NCI-H82 treated with DMSO at 0.1 percent for 48 hours (cell line): ENCODE data around the gene TTC28.

Experiments used
- DNase-seq: peaks from one replicate; lab custom pipeline; 2025; ENCODE audit not compliant: unreplicated experiment; lab: John Stamatoyannopoulos, UW

The TTC28 gene

DNA sequence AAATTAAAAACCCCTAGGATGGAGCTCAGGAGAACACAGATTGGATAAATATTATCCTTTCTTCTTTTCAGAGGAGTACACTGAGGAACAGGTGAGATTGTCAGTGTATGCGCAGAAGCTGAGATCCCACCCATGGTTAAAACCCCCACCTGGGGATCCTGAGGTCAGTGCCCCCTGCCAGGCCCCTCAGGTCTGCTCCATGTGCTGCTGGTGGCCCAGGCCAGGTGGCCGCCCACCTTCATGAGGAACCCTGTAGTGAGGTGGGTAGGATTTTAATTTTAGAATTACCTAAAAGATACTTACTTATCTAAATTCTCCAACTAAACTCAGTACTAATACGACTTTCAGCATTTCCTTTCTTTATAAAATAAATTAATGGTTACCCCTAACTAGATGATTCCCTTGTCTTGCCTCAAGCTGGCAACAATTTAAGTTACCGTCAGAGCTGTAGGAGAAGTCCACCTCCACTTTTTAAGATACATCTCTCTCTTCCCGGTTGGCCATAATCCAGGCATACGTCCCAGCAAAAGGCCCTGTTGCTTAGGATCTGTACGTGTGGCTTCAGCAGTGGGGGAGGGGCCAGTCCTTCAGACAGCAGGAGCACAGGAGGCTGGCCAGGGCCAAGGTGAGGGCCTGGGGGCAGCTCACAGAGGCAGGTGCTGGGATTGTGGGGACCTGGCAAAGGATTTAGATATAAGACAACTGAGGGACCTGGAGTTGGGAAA, 699.1 kb downstream of the TTC28 start:
- no peak for DNase-seq

DNA sequence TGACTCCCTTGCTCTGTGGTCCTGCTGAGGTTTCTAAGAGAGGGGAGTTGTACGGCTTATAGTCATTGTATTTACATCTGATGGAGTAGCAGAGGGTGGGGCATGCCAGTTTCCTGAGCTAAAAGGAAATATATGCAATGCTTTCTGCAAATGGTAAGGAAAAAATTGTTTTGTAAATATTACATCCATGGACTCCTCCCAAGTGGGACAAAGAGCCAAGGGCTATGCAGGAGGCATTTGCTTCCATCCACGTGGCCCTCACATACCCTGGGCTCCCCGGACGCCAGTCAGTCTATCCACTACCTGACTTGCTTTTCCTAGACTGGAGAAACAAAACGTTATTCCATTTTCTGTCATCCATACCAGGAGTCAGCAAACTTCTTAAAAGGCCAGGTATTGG, 700.8 kb downstream of the TTC28 start:
- no peak for DNase-seq

DNA sequence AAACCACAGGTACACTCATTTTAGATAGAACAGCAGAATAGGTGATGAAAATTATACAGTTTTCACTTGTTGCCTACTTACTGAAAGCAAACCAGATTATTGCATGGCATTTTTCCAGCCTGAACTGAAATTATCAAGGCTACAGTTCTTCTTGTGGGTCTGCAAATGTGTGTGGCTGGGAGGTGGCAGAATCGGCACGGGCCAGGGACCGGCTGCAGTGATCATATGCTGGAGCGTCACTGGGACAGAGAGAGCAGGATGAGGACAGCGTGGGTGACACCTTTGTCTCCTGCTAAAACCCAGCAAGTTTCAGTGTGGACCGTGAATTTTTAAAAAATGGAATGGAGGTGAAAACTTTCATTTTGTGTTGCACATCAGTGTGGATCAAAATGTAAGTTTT, 701.3 kb downstream of the TTC28 start:
- no peak for DNase-seq

DNA sequence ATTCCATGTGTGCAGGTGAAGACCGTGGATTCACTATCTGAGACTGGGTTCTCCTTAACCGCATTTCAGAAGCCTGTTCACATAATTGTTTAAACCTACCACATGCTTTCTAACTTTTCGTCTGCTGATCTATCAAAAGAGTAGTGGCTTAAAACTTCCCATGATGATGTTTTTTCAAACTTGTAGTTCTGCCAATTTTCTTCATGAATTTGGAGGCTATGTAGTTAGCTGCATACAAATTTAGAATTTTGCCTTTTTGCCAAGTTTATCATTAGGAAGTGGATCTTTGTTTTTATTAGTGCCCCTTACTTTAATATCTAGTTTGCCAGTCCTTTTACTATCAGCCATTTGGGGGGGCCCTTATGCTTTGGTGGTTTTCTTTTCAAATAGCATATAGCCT, 703.1 kb downstream of the TTC28 start:
- no peak for DNase-seq

DNA sequence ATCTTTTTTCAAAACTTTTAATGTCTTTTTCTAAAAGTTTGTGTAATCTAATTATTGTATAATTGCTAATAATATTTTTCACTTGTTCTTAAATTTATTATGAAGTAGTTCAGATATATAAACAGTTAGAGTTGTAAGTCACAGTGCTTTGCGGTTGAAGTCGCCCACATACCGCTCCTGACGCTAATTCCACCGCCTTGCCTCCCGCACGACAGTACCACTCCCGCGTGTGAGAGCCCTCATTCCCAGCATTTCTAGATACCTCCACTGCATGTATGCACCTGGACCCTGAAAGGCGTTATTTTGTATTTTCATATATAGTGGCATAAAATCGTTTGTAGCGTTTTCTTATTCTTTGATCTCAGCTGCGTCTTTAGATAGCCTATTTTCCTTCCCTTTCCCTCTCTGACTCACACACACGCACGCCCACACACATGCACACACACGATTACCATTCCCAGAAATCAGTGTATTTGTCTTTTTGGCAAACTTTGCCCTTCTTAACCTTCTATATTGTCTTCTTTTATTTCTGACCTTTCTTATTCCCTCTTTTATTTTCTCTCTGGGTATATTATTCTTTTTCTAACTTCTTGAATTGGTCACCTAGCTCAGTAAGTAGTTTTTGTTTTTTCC, 704.1 kb downstream of the TTC28 start:
- DNase-seq, result no peak

DNA sequence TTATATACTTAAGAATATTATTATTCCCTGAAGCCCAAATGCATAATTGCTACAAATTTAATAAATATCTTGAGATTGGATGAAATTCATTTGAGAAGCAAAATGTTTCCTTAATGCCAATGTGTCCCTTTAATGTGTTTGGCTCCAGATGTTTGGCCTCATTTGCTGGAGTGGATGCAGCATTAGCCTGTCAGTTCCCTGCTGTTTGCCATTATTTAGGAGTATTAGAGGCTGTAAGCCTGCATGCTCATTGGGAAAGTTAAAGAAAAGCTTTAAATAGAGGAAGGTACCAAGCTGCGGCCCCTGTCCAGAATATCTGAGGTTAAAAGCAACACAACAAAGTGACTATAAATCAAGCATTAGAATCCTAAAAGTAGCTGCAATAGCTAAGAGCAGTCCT, 705.8 kb downstream of the TTC28 start:
- DNase-seq, result no peak

DNA sequence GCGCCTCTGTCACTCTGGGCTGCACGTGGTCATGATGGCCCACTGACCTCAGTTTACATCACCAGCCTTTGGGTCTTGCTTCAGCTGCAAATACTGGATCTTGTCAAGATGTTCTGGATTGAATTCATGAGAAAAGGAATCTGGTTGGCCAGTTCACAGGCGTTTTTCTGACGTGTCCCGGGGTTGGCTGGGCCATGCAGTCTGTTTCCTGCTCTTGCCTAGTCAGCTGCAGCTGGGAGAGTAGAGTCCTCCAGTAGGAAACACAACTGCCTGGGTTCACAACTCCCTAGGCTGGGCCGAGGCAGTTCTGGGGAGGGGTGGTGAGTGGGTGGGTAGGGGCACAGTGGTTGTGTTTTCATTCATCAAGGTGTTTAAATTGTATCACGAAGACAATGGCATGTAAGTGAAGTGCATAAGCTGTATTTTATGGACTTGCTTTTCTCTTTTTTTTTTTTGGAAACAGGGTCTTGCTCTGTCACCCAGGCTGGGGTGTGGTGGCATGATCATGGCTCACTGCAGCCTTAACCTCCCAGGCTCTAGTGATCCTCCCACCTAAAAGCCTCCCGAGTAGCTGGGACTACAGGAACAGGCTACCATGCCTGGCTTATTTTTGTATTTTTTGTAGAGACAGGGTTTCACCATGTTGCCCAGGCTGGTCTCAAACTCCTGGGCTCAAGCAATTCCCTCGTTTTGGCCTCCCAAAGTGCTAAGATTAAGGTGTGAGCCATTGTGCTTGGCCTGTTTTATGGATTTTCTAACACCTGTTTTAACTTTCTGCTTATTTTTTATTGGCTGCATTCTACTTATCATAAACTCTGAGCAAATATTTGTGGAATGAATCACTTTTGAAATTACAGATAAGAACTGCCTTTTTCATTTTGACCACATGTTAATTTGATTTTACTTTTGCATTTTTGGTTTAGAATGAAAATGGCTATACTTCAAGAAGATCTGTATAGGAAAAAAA, 706.6 kb downstream of the TTC28 start:
- no peak for DNase-seq

DNA sequence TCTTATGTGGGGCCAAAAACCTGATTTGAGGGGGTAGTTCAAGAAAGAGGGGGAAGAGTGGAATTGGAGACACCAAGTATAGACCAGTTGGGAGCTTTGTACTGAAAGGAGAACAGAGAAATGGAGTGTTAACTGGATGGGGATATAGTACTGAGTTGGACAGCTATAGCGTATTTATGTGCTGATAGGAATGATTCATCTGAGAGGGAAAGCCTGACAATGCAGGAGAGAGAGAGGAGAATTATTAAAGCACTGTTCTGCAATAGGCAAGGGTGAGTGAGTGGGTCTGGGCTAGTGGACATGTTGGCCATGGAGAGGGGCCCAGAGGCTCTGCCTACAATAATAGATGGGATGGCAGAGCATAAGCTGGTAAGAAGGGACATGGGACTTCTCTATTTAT, 707.7 kb downstream of the TTC28 start:
- no peak for DNase-seq

DNA sequence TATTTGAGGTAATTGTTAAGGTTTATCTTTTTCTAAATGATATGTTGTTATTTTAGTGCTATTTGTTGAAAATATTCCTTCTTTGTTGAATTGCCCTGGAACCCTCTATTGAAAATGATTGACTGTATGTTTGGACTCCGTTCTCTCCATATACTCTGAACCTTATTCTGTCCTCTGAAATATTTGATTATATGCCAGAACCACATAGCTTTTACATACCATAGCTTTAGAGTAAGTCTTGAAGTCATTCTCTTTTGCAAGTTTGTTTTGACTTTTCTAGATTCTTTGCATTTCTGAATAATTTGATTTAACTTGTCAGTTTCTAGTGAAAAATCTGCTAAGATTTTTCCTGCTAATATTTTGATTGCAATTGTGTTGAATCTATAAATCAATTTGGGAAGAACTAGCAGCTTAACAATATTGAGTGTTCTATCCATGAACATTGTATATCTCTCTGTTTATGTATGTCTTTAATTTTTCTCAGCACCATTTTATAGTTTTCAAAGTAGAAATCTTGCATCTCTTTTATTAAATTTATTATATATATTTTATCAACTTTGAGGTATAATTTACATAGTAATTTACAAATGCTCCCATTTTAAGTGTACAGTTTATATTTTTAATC, 708.9 kb downstream of the TTC28 start:
- DNase-seq, result no peak

DNA sequence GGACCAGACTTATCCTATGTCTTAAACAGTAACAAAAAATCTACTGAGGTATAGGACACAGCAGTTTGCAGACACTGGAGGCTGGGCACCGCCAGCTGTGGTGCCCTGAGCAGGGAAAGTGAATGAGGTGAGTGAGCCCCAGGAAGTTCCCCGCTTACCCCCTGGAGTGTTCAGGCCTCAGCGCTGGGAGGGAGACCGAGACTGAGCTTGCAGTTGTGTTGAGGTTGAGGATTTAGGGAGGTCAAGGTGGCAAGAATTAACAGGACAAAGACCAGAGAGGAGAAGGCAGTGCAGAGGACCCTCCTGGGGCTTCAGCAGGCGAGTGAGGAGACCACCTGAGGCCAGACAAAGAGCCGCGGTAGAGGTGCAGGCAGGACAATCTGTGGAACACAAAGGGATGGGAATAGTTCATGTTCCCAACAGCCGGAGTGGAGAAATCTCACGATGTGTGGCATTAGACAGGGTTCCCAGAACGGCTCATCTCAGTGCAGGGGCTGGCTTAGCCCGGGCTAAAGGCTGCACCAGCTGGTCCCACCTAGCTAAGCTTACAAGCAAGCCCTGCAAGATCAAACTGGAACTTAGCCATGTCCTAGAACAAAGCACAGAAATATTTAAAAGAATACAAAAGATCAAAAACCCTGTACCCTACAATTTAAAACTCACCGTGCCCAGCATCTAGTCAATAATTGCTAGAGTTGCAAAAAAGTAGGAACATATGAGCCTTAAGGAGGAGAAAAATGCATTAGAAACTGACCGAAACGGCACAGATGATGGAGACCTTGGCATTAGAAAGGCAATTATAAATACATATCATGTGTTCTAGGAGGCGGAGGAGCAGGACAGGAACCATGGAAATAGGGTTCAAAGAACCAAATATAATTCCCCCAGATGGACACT, 713.2 kb downstream of the TTC28 start:
- no peak for DNase-seq

DNA sequence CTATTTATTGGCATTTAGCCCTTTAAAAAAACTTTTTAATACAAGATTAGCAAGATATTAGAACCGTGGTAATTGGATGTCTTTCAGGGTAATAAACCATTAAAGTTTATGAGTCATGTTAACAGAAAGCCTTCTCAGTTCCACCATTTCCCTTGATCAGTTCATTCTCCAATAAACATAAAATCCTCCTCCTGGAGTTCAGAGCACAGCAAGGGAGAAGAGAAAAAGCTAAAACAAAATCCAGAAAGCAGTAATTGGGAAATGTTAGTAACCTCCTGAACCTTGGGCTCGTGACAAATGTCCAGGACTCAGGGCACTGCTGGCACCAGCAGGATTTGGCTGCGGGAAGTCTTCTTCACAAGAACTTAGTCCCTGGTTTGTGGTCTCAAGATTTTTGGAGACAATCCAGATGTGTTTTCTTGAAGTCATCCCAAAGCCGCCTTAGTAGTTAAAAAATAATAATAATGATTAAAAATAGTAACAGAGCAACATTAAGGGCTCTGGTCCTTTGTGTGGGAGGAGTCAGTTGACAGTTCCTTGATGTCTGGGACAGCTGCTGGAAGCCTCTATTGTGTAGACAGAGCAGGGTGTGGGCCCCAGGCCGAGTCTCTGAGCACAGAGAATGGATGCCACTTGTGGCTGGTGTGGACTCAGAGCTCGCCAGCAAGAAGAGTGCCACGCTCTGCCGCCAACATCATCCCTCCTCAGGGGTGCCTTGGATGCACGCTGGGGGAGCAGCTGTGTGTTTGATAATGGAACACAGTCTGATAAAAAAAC, 717.2 kb downstream of the TTC28 start:
- no peak for DNase-seq

DNA sequence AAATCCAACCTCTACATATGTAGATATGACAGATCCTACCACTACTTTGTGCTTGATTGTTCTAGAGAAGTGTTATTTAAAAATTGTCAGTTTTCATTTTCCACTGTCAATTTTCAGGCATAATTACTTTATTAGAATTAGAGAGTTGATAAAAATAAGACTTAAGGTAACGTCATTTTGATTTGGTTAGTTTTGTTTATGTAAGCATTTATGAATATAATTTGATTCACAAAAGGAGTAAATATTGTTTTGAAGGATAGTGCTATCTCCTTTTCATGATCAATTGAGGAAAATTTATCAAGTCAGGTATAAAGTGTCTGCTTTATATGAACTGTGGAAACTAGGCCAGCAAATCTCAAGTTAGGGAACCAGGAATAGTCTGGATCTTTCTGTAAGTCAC, 718.0 kb downstream of the TTC28 start:
- no peak for DNase-seq

DNA sequence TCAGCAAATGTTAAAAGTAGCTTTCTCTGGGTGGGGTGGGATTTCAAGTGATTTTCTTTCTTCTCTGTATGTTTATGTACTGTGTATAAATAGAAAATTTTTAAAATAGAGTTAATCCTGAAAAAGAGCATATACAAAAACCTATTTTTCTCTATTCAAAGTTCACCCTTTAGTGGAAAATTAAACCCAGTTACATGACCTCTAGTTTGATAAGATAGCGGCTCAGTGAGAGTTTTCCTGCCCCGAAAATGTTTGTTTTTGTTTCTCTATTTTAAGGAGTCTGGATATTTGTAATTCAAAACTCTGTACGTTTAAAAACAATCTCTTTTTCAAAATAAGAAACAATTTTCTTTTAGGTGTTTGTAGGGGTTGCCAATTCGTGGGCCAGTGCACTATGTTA, 718.5 kb downstream of the TTC28 start:
- no peak for DNase-seq

DNA sequence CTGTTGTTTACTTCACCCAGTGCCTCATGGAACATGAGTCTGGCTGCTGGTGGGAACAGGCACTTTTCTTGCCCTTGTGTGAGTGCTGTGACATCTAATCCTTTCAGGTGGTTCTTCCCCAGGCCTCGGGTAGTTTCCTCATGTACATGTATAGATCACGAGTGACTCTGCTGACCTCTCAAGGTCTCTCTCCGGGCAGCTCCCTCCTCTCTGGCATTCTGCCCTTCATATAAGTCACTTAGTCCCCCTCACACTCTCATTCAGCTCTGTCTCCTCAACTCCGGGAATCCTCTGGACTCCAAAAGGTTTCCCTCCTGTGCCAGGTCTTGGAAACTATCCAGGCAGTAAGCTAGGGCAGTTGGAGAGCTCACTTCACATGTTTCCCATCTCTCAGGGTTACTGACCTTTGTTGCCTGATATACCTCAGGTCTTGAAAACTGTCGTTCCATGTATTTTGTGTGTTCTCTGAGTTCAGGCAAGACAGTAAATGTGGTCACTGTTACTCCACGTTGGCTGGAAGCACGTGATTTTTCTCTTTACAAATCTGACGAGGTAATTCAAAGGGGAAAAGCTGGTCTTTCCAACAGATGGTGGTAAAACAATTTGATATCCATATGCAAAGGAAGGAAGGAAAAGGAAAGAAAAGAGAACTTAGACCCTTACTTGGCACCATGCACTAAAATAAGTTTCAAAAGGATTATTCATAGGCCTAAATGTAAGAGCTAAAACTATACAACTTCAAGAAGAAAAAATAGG, 720.1 kb downstream of the TTC28 start:
- no peak for DNase-seq

DNA sequence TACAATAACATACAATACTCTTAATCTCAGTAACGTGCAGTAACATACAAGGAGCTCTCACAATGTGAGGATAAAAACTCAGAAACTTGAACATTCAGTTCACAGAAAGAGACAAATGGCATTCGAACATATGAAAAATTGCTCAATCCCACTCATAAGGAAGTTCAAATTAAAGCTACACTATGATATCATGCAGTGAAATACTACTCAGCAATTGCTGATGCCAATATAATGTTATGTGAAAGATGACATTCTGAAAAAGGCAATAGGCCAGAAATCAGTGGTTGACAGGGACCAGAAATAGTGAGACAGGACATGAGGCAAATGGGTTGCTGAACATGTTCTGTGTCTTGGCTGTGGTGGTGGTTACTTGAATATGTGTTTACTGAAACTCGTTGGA, 726.9 kb downstream of the TTC28 start:
- DNase-seq, result no peak

DNA sequence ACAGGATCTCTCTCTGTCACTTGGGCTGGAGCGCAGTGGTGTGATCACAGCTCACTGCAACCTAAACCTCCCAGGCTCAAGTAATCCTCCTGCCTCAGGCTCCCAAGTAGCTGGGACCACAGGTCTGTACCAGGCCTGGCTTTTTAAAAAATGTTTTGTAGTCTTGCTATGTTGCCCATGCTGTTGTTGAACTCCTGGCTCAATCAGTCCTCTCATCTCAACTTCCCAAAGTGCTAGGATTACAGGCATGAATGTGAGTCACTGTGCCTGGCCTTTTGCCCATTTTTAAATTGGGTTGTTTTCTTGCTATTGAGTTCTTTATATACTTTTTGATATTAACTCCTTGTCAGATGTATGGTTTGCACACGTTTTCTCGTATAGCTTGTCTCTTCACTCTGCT, 727.5 kb downstream of the TTC28 start:
- DNase-seq, result no peak

DNA sequence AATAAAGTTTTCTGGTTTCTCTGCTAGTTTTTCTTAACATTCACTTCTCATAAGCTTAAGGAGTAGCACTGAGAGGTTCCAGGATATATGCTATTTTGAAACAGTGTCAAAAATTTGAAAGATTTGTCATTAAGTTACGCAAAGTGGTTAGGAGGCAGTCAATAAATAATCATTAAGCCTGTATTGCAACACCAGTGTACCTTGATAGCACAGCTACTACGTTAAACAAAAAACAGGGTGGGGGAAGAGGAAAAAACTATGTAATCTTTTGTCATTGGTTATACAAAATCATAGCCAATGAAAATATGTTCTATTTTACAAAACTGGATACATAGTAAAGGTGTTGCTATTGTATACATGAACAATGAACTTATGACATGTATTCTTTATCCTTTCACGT, 730.2 kb downstream of the TTC28 start:
- no peak for DNase-seq

DNA sequence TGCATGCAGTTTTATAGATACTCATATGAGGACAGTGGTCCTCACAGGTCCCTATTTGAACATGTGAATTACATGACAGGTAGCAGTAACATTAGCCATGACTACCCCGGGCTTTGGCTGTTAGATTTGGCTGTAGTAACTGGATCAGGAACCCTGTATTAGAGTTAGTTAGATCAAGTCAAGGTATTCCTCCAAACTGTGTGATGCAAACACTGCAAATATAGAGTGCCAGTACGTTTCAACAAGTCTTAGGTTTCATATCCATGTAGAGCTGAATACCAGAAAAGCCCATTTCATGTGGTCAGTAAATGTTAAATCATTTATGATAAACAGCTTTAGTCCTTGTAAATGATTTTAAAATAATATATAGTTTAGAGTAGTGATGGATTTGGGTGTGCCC, 731.1 kb downstream of the TTC28 start:
- DNase-seq, result no peak

DNA sequence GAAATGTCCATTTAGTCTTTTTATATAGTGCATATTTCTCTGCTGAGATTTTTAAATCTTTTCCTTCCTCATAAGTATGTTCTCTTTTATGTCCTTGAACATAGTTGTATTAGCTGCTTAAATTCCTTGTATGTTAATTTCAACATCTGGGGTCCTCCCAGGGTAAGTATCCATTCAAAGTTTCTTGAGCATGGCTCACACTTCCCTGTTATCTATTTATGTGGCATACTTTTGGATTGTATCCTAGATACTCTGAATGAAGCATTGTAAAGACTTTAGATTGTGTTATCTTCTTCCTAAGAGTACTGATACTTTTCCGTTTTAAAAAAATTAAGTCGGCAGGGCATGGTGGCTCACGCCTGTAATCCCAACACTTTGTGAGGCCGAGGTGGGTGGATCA, 732.2 kb downstream of the TTC28 start:
- no peak for DNase-seq
